Effector memory CD4-positive, alpha-beta T cell (primary cell): ENCODE data around the gene IGHMBP2.

Experiments used
- DNase-seq, 3 donors: peaks; one replicate each; pipeline ENCODE4 v3.0.0-alpha.2; 2020
- H3K27ac ChIP-seq: 2 replicates; pipeline ENCODE4 v1.7.0; 2013; ENCODE audit warnings: mild to moderate bottlenecking, low read length, moderate library complexity; ENCODE audit not compliant: insufficient read depth, poor library complexity, severe bottlenecking
- H3K27me3 ChIP-seq: replicated peaks from 2 replicates; pipeline ENCODE4 v1.7.0; 2013; ENCODE audit warnings: mild to moderate bottlenecking, low read length; ENCODE audit not compliant: insufficient read depth, control insufficient read depth, poor library complexity, severe bottlenecking
- H3K36me3 ChIP-seq: 2 replicates; pipeline ENCODE4 v1.7.0; 2013; ENCODE audit warnings: mild to moderate bottlenecking, low read length, moderate library complexity; ENCODE audit not compliant: control insufficient read depth, insufficient read depth
- H3K4me1 ChIP-seq: 2 replicates; pipeline ENCODE4 v1.7.0; 2013; ENCODE audit warnings: low read length, mild to moderate bottlenecking; ENCODE audit not compliant: control insufficient read depth, insufficient read depth, poor library complexity, severe bottlenecking
- H3K4me3 ChIP-seq: 2 replicates; pipeline ENCODE4 v1.7.0; 2013; ENCODE audit warnings: low read length, low read depth, mild to moderate bottlenecking; ENCODE audit not compliant: insufficient read depth, poor library complexity, severe bottlenecking
- H3K9me3 ChIP-seq: 2 replicates; pipeline ENCODE4 v1.7.0; 2013; ENCODE audit warnings: mild to moderate bottlenecking, low read length, moderate library complexity; ENCODE audit not compliant: control insufficient read depth

The IGHMBP2 gene

GRCh38 chr11:68961245-68961644 is 57.6 kb downstream of the IGHMBP2 start:
- H3K9me3 ChIP-seq, result no peaks in the 10 kb centered on the region
- no peak for DNase-seq
- peaks cover 24% of the 10 kb centered on the region for H3K4me1 ChIP-seq
- no peak overlapping the region for H3K27ac ChIP-seq
- no peaks in the 10 kb centered on the region for H3K36me3 ChIP-seq
- no peaks in the 10 kb centered on the region for H3K27me3 ChIP-seq
- no peak overlapping the region for H3K4me3 ChIP-seq

- H3K36me3 ChIP-seq, result no peaks in the 10 kb centered on the region
- no peaks in the 10 kb centered on the region for H3K9me3 ChIP-seq
- peaks cover 18% of the 10 kb centered on the region for H3K4me1 ChIP-seq
- H3K27ac ChIP-seq, result peak overlapping the region; percentile 1
- H3K27me3 ChIP-seq, result no peaks in the 10 kb centered on the region
- no peak overlapping the region for H3K4me3 ChIP-seq
- peak in 2 of 3 donors; percentile 28 to 54 for DNase-seq
These were observed 59.0 kb downstream of the IGHMBP2 start for GRCh38 chr11:68962527-68963250.

DNA sequence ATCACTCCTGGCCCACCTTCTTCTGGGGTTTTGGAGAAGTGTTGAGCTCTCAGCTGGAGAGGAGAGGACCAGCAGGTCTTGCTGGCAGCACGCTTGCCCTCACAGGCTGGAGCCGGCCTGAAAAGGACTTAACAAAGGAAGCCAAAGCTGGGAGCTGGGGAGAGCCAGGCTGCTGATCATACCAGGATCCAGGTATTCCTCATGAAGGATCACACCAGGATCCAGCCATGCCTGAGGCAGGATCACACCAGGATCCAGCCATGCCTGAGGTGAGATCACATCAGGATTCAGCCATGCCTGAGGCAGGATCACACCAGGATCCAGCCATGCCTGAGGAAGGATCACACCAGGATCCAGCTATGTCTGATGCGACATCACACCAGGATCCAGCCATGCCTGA is 60.1 kb downstream of the IGHMBP2 start:
- Histone ChIP-seq H3K27ac (no peak overlapping the region), H3K4me3 (no peak overlapping the region), H3K4me1 (peaks cover 18% of the 10 kb centered on the region), H3K36me3 (no peaks in the 10 kb centered on the region), H3K9me3 (no peaks in the 10 kb centered on the region), H3K27me3 (no peaks in the 10 kb centered on the region)
- no peak for DNase-seq

GRCh38 chr11:68965901-68966853 is 62.5 kb downstream of the IGHMBP2 start:
- H3K9me3 ChIP-seq, result no peaks in the 10 kb centered on the region
- H3K4me1 ChIP-seq, result peaks cover 18% of the 10 kb centered on the region
- no peaks in the 10 kb centered on the region for H3K36me3 ChIP-seq
- no peaks in the 10 kb centered on the region for H3K27me3 ChIP-seq
- peak overlapping the region; percentile 23 for H3K27ac ChIP-seq
- no peak overlapping the region for H3K4me3 ChIP-seq
- DNase-seq, result peak in 1 of 3 donors; percentile 6

DNA sequence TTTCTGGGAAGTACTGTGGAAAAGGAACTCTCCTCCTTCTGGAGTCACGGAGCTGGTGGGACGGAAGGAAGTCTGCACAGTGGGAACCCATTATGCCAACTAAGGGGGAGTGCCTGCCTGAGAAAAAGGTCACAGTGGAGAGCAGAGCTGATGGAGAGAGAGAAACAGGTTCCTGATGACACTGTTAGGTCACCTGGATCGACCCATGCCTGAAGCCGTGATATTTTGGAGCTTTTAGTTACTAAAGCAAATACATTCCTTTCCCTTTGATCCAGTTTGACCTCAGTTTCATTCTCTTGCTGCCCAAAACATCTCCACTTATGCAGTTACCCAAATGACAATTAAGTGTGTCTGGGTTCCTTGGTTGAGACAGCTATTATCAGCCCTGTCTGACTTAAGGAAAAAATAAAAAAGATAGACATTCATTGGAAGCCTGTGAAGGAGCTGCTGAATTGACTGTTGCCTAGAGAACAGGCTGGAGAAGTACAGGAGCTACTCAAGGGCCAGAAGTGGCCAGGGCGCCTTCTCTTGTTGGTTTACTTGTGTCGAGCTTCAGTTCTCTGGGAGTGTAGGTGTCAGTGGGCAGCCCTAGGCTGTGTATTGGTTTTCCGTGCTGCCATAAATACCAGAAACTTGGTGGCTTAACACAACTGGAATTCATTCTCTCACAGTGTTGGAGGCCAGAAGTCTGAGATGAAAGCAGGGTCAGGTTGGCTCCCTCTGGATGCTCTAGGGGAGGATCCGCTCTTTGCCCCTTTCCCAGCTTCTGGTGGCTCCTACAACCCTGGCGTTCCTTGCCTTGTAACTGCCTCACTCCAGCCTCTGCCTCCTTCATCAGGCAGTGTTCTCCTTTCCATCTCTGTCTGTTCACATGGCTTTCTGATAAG is 63.4 kb downstream of the IGHMBP2 start:
- Histone ChIP-seq H3K9me3 (no peaks in the 10 kb centered on the region), H3K4me3 (no peak overlapping the region)

GRCh38 chr11:68968306-68969250 is 64.9 kb downstream of the IGHMBP2 start:
- H3K9me3 ChIP-seq, result no peaks in the 10 kb centered on the region
- no peak overlapping the region for H3K27ac ChIP-seq
- H3K4me1 ChIP-seq, result peaks cover 16% of the 10 kb centered on the region
- H3K27me3 ChIP-seq, result no peaks in the 10 kb centered on the region
- no peak for DNase-seq
- no peak overlapping the region for H3K4me3 ChIP-seq
- no peaks in the 10 kb centered on the region for H3K36me3 ChIP-seq

More for the DNA sequence above, 63.4 kb downstream of the IGHMBP2 start:
- Histone ChIP-seq H3K4me1 (peaks cover 18% of the 10 kb centered on the region), H3K27ac (no peak overlapping the region), H3K27me3 (no peaks in the 10 kb centered on the region), H3K36me3 (no peaks in the 10 kb centered on the region)
- DNase-seq, result no peak

GRCh38 chr11:68969386-68969785 is 65.7 kb downstream of the IGHMBP2 start:
- no peak overlapping the region for H3K27ac ChIP-seq
- H3K4me3 ChIP-seq, result no peak overlapping the region
- H3K4me1 ChIP-seq, result peaks cover 8% of the 10 kb centered on the region
- no peak for DNase-seq
- H3K9me3 ChIP-seq, result no peaks in the 10 kb centered on the region
- H3K27me3 ChIP-seq, result no peaks in the 10 kb centered on the region
- H3K36me3 ChIP-seq, result no peaks in the 10 kb centered on the region

- H3K4me1 ChIP-seq, result peaks cover 3% of the 10 kb centered on the region
- H3K4me3 ChIP-seq, result no peak overlapping the region
- DNase-seq, result no peak
- no peaks in the 10 kb centered on the region for H3K36me3 ChIP-seq
- H3K9me3 ChIP-seq, result no peaks in the 10 kb centered on the region
- no peak overlapping the region for H3K27ac ChIP-seq
- H3K27me3 ChIP-seq, result no peaks in the 10 kb centered on the region
These were observed 67.4 kb downstream of the IGHMBP2 start for GRCh38 chr11:68970921-68971636.
